ENCODE results near the gene BABAM2. TPM values are rescaled to one million over a fixed set of nuclear protein-coding genes. Genes with fewer than 3 reads are reported as not detected.

BABAM2 gene
- total RNA-seq, 4 donors from 2014 or later: 33.3 to 48.9 (median 37.9) TPM

- no peaks in the 10 kb centered on the region for H3K36me3 ChIP-seq
- 80 to 82% methylated on average over 3 to 4 of the region's 4 CpGs for WGBS, 2 donors (ENCODE audit: low coverage in 1 of 2)
- no peak for TF ChIP-seq EP300 (IDR thresholded peaks at IDR 0.05; ENCODE audit: low read depth)
- TF ChIP-seq POLR2A (IDR thresholded peaks at IDR 0.05): no peak
- TF ChIP-seq POLR2AphosphoS5 (IDR thresholded peaks at IDR 0.05): no peak
- no peak for TF ChIP-seq CTCF (IDR thresholded peaks at IDR 0.05)
- H3K4me1 ChIP-seq: peaks cover 5 to 21% (median 7%) of the 10 kb centered on the region in 4 donors
- H3K4me3 ChIP-seq: no peak overlapping the region
- no peaks in the 10 kb centered on the region for H3K9me3 ChIP-seq
- intact Hi-C loops (cut with DNase I; ENCODE audit: low total_unique reads): no loop called here
- in situ Hi-C loops (cut with MboI; ENCODE audit: low pct_ligation_motif_present in 1 of 4, low pct_unique_long_range_greater_than_20kb in 1 of 4, low sequenced_read_pairs in 3 of 4): no loop called here
- H3K27ac ChIP-seq: no peak overlapping the region
- H3K27me3 ChIP-seq: no peaks in the 10 kb centered on the region
- DNase-seq: no peak
Measured at GRCh38 chr2:28280619-28281018, 390.1 kb downstream of the BABAM2 start.

GRCh38 chr2:28281739-28282138, 391.2 kb downstream of the BABAM2 start:
- DNase-seq: no peak
- WGBS, 2 donors (ENCODE audit: low coverage in 1 of 2): 86 to 95% methylated on average over 1 of the region's 1 CpG
- Histone ChIP-seq H3K4me3 (no peak overlapping the region), H3K9me3 (no peaks in the 10 kb centered on the region), H3K27ac (no peak overlapping the region), H3K27me3 (no peaks in the 10 kb centered on the region), H3K36me3 (no peaks in the 10 kb centered on the region), H3K4me1 (peaks cover 0 to 10% (median 0%) of the 10 kb centered on the region in 4 donors)
- intact Hi-C loops (cut with DNase I; ENCODE audit: low total_unique reads): no loop called here
- TF ChIP-seq POLR2A (IDR thresholded peaks at IDR 0.05) (no peak), POLR2AphosphoS5 (IDR thresholded peaks at IDR 0.05) (no peak), EP300 (IDR thresholded peaks at IDR 0.05; ENCODE audit: low read depth) (no peak), CTCF (IDR thresholded peaks at IDR 0.05) (no peak)
- in situ Hi-C loops (cut with MboI; ENCODE audit: low pct_ligation_motif_present in 1 of 4, low pct_unique_long_range_greater_than_20kb in 1 of 4, low sequenced_read_pairs in 3 of 4): no loop called here

GRCh38 chr2:28282248-28282647, 391.7 kb downstream of the BABAM2 start:
- 80 to 81% methylated on average over 2 to 3 of the region's 3 CpGs for WGBS, 2 donors (ENCODE audit: low coverage in 1 of 2)
- intact Hi-C loops (cut with DNase I; ENCODE audit: low total_unique reads): no loop called here

GRCh38 chr2:28282861-28283646, 392.5 kb downstream of the BABAM2 start:
- H3K4me1 ChIP-seq: peaks cover 0 to 13% (median 0%) of the 10 kb centered on the region in 4 donors
- H3K36me3 ChIP-seq: no peaks in the 10 kb centered on the region
- no peak overlapping the region for H3K27ac ChIP-seq
- no peak for TF ChIP-seq POLR2A (IDR thresholded peaks at IDR 0.05)
- no peak for TF ChIP-seq CTCF (IDR thresholded peaks at IDR 0.05)
- no peak for TF ChIP-seq POLR2AphosphoS5 (IDR thresholded peaks at IDR 0.05)
- TF ChIP-seq EP300 (IDR thresholded peaks at IDR 0.05; ENCODE audit: low read depth): no peak
- intact Hi-C loops (cut with DNase I; ENCODE audit: low total_unique reads) (no loop called here), in situ Hi-C loops (cut with MboI; ENCODE audit: low pct_ligation_motif_present in 1 of 4, low pct_unique_long_range_greater_than_20kb in 1 of 4, low sequenced_read_pairs in 3 of 4) (no loop called here)
- 93 to 96% methylated on average over 5 to 7 of the region's 7 CpGs for WGBS, 2 donors (ENCODE audit: low coverage in 1 of 2)
- no peak for DNase-seq
- H3K9me3 ChIP-seq: no peaks in the 10 kb centered on the region
- H3K4me3 ChIP-seq: no peak overlapping the region
- no peaks in the 10 kb centered on the region for H3K27me3 ChIP-seq

More at GRCh38 chr2:28282248-28282647, 391.7 kb downstream of the BABAM2 start:
- TF ChIP-seq POLR2A (IDR thresholded peaks at IDR 0.05) (no peak), EP300 (IDR thresholded peaks at IDR 0.05; ENCODE audit: low read depth) (no peak), CTCF (IDR thresholded peaks at IDR 0.05) (no peak), POLR2AphosphoS5 (IDR thresholded peaks at IDR 0.05) (no peak)
- in situ Hi-C loops (cut with MboI; ENCODE audit: low pct_ligation_motif_present in 1 of 4, low pct_unique_long_range_greater_than_20kb in 1 of 4, low sequenced_read_pairs in 3 of 4): no loop called here
- DNase-seq: no peak
- H3K9me3 ChIP-seq: no peaks in the 10 kb centered on the region
- H3K27me3 ChIP-seq: no peaks in the 10 kb centered on the region
- H3K4me1 ChIP-seq: peaks cover 0 to 11% (median 0%) of the 10 kb centered on the region in 4 donors
- no peaks in the 10 kb centered on the region for H3K36me3 ChIP-seq
- no peak overlapping the region for H3K27ac ChIP-seq
- H3K4me3 ChIP-seq: no peak overlapping the region

Measured in transverse colon (tissue), 4 donors.